ENCODE results near the gene ZMAT3.
A peak's percentile ranks its signal among the peaks of the same experiment; 100 is the strongest.
"Not testable (repeated sequence)": the region's sequence is repeated elsewhere in the genome, so short reads cannot be mapped to it uniquely, and the experiment has no call there.

The ZMAT3 gene

GRCh38 chr3:179068779-179069530 is 2.7 kb downstream of the ZMAT3 start:
- DNase-seq, result peak; percentile 34

- DNase-seq, result no peak
Measured at GRCh38 chr3:179067839-179068238, 3.8 kb downstream of the ZMAT3 start.

- DNase-seq, result no peak
Measured at GRCh38 chr3:179067291-179067690, 4.3 kb downstream of the ZMAT3 start.

GRCh38 chr3:179063945-179064560 is 7.6 kb downstream of the ZMAT3 start:
- DNase-seq, result no peak

GRCh38 chr3:179056326-179056725 is 15.3 kb downstream of the ZMAT3 start:
- DNase-seq, result no peak

DNA sequence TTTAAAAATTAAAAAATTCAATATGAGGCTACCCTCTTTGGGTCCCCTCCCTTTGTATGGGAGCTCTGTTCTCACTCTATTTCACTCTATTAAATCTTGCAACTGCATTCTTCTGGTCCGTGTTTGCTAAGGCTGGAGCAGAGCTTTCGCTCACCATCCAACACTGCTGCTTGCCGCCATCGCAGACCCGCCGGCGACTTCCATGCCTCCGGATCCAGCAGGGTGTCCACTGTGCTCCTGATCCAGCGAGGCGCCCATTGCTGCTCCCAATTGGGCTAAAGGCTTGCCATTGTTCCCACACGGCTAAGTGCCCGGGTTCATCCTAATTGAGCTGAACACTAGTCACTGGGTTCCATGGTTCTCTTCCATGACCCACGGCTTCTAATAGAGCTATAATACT is 17.0 kb downstream of the ZMAT3 start:
- DNase-seq, result not testable (repeated sequence)

- no peak for DNase-seq
Measured at GRCh38 chr3:179046497-179047353, 24.9 kb downstream of the ZMAT3 start.

DNA sequence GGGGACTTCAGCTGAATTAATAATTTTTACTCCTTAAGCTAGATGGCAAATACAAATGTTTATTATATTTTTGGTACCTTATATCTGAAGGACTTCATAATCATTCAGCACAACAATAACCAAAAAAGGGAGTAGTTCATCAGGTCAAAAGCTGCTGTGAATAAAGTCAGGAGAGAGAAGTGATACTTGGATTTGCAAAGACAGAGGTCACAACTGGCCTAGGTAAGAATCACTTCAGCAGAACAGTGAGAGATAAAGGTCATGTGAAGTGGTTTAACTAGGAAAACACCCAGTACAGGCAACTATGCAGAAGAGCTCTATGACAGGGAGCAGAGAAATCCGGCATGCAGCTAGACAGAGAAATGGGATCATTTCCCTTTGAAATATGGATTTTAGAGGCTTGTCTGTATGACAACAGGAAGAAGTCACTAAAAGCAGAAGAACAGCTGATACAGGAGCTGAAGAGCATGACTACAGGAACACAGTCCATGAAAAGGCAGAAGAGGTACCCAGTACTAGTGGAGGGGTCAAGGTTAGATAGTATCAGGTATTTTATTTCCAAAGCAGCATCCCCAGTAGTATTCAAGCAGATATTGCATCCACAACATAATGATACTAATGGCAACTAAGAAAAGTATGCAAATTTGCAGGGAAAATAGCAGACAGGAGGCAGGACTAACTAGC is 25.7 kb downstream of the ZMAT3 start:
- DNase-seq, result no peak

DNA sequence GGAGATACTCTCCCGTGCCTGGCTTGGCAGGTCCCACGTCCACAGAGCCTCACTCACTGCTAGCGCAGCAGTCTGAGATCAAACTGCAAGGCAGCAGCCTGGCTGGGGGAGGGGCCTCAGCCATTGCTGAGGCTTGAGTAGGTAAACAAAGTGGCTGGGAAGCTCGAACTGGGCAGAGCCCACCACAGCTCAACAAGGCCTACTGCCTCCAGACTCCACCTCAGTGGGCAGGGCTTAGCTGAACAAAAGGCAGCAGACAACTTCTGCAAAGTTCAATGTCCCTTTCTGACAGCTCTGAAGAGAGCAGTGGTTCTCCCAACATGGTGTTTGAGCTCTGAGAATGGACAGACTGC is 32.7 kb downstream of the ZMAT3 start:
- DNase-seq, result peak; percentile 7

DNA sequence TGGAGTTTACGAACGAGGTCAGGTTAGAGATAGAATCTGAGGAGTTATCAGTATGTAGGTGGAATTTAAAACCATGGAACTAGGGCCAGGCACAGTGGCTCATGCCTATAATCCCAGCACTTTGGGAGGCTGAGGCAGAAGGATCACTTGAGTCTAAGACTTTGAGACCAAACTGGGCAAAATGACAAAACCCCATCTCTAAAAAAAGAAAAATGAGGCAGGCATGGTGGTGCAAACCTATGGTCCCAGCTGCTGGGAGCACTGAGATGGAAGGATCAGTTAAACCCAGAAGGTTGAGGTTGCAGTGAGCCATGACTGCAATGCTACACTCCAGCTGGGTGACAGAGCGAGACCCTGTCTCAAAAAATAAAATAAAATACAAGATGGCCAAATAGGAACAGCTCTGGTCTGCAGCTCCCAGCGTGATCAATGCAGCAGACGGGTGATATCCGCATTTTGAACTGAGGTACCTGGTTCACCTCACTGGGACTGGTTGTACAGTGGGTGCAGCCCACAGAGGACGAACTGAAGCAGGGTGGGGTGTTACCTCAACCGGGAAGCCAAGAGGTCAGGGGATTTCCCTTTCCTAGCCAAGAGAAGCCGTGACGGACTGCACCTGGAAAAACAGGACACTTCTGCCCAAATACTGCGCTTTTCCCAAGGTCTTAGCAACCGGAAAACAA is 33.3 kb downstream of the ZMAT3 start:
- peak; percentile 8 for DNase-seq

DNA sequence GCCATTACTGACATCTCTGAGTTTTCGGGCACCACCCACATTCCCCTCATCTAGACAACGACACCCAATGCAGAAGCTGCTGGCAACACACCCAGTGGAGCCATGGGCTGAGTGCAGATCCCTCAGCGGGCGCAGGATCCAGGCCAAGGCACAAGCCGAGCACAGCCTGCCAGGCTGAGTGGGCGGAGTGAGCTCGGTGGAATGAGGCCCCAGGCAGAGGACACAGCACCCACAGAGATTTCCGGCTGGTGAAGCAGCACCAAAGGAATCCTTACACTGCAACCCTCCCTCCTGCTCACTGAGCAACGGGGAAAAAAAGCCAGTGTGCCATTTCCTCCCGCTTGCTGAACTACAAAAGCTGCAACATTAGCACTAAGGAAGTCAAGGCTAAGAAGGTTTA is 34.3 kb downstream of the ZMAT3 start:
- peak; percentile 68 for DNase-seq

GRCh38 chr3:179036626-179037300 is 34.8 kb downstream of the ZMAT3 start:
- DNase-seq, result no peak

DNA sequence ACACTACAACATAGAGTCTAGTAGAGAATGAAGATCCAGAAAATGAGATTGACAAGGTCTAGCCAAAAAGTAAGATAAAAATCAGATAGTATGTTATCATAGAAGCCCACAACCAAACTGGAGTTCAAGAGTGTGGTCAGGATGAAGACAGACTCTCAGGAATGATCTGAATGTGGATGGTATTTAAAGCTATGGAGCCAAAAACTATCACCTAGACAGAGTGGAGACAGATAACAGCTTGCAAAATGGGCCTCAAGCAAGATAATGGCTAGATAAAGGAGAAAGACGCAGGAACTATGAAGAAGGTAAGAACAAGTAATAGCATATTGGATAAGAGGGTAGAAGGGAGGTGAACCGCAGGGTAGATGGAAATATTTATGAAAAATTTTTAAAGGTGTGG is 35.4 kb downstream of the ZMAT3 start:
- DNase-seq, result no peak

GRCh38 chr3:179035232-179035631 is 36.4 kb downstream of the ZMAT3 start:
- no peak for DNase-seq

DNA sequence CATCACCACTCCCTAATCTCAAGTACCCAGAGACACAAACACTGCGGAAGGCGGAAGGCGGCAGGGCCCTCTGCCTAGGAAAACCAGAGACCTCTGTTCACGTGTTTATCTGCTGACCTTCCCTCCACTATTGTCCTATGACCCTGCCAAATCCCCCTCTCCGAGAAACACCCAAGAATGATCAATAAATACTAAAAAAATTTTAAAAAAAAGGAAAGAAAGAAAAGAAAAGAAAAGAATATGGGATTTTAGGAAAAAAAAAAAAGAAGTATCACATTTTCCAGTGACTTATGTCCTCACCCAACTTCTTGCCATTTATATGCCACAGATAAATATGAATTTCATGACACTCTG is 38.3 kb downstream of the ZMAT3 start:
- not testable (repeated sequence) for DNase-seq

DNA sequence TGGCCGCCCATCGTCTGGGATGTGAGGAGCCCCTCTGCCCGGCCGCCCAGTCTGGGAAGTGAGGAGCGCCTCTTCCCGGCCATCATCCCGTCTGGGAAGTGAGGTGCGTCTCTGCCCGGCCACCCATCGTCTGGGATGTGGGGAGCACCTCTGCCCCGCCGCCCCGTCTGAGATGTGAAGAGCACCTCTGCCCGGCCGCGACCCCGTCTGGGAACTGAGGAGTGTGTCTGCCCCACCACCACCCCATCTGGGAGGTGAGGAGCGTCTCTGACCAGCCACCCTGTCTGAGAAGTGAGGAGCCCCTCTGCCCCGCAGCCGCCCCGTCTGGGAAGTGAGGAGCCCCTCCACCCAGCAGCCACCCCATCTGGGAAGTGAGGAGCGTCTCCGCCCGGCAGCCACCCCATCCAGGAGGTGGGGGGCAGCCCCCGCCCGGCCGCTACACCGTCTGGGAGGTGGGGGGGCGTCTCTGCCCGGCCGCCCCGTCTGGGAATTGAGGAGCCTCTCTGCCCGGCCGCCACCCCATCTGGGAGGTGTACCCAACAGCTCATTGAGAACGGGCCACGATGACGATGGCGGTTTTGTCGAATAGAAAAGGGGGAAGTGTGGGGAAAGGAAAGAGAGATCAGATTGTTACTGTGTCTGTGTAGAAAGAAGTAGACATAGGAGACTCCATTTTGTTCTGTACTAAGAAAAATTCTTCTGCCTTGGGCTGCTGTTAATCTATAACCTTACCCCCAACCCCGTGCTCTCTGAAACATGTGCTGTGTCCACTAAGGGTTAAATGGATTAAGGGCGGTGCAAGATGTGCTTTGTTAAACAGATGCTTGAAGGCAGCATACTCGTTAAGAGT is 38.9 kb downstream of the ZMAT3 start:
- DNase-seq, result not testable (repeated sequence)

- no peak for DNase-seq
Measured at GRCh38 chr3:179029096-179029495, 42.5 kb downstream of the ZMAT3 start.

DNA sequence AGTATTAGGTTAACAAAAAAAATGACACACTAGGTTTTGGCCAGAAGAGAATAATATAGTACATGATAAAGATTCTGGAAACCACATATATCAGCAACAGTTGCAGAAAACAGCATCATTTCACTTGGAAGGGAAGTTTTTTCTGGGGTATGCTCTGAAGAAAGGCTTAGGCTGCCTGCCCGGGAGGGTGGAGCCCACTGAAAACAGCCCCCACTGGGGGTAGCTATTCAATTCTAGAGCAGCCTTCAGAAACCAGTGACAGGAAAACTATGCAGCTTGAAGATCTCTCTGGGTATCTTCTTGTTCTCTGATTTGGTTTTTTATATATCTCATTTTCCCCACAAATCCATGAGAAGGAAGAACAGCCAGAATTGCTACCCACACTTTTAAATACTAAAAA is 43.2 kb downstream of the ZMAT3 start:
- DNase-seq, result no peak

DNA sequence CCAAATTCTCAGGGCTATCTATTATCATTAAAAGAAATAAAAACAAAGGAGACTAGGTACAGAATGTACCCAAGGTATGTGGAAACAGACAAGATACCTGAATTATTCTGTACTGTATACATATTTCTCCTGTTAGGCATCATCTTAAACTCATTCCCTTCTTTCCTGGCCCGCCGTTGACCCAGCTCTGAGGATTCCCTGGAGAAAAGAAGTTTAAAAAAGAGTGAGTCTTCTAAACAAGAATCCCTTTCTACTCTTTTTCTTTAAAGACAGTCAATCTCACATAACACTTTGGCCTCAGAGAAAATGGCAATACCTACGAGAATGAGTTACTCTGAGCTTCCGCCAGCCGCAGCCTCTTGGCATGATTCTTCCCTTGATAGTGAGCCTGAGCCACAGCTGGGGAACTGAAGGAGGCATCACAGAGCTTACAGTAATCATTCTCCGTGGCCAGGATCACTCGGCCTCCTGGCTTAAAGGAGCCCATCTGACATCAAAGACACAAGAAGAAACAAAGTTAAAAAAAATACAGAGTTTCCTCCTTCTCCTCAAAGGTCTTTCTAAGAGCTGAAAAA is 44.2 kb downstream of the ZMAT3 start:
- DNase-seq, result no peak

GRCh38 chr3:179026636-179027035 is 45.0 kb downstream of the ZMAT3 start:
- no peak for DNase-seq

Data from central memory CD4-positive, alpha-beta T cell (primary cell).